DND-41 (cell line): ENCODE measurements around the gene VWCE.
"Not testable (repeated sequence)": the region's sequence is repeated elsewhere in the genome, so short reads cannot be mapped to it uniquely, and the experiment has no call there.

Experiments
- ATAC-seq: fragments of 200-7000 bp; cut with Tn5 transposase; 3 replicates; pipeline ENCODE4 v1.9.1; 2021; ENCODE audit warnings: low read depth; ENCODE audit not compliant: insufficient read depth
- DNase-seq: peaks from one replicate; pipeline ENCODE4 v3.0.0-alpha.2; 2020
- H2AFZ ChIP-seq: 2 replicates; pipeline ENCODE4 v1.6.0; 2012; ENCODE audit warnings: low read depth, low read length
- H3K27ac ChIP-seq: 2 replicates; pipeline ENCODE4 v1.5.1; 2012; ENCODE audit warnings: low read length, inconsistent platforms
- H3K27me3 ChIP-seq: fragments of 200-600 bp; sonication (generic); 2 replicates; pipeline ENCODE4 v1.6.0; 2012; ENCODE audit warnings: low read length, mild to moderate bottlenecking, inconsistent platforms; ENCODE audit not compliant: insufficient read depth, poor library complexity
- H3K36me3 ChIP-seq: 2 replicates; pipeline ENCODE4 v1.5.1; 2012; ENCODE audit warnings: low read length, inconsistent platforms; ENCODE audit not compliant: insufficient read depth
- H3K4me1 ChIP-seq: 2 replicates; pipeline ENCODE4 v1.5.1; 2012; ENCODE audit warnings: mild to moderate bottlenecking, low read length; ENCODE audit not compliant: insufficient read depth
- H3K4me2 ChIP-seq: 2 replicates; pipeline ENCODE4 v1.6.0; 2012; ENCODE audit warnings: mild to moderate bottlenecking, moderate library complexity, low read length, inconsistent platforms; ENCODE audit not compliant: insufficient read depth
- H3K4me3 ChIP-seq, 2 experiments: fragments of 200-600 bp in 1 of 2; shearing (Covaris generic) in 1 of 2; 2 replicates each; pipeline ENCODE4 v1.5.1; 2012 to 2016; ENCODE audit warnings: inconsistent platforms in 2 of 2, low read length in 2 of 2, mild to moderate bottlenecking in 2 of 2, low read depth in 1 of 2, moderate library complexity in 1 of 2
- H3K79me2 ChIP-seq: 2 replicates; pipeline ENCODE4 v1.6.0; 2012; ENCODE audit warnings: low read length, inconsistent platforms; ENCODE audit not compliant: insufficient read depth
- H3K9ac ChIP-seq: 2 replicates; pipeline ENCODE4 v1.6.0; 2012; ENCODE audit warnings: low read depth, mild to moderate bottlenecking, inconsistent platforms, low read length, moderate library complexity
- H3K9me3 ChIP-seq: 2 replicates; pipeline ENCODE4 v1.5.1; 2012; ENCODE audit warnings: low read length, moderate library complexity, mild to moderate bottlenecking, inconsistent platforms; ENCODE audit not compliant: insufficient read depth, severe bottlenecking
- H4K20me1 ChIP-seq: 2 replicates; pipeline ENCODE4 v1.6.0; 2012; ENCODE audit warnings: low read length; ENCODE audit not compliant: insufficient read depth

VWCE gene

GRCh38 chr11:61249201-61249600 lies 45.9 kb downstream of the VWCE start:
- H3K4me1 ChIP-seq, H3K27me3 ChIP-seq, H3K4me3 ChIP-seq, H3K79me2 ChIP-seq, DNase-seq, H3K9me3 ChIP-seq, H3K4me2 ChIP-seq, H4K20me1 ChIP-seq, H3K36me3 ChIP-seq, H2AFZ ChIP-seq, H3K9ac ChIP-seq, H3K27ac ChIP-seq, ATAC-seq: not testable (repeated sequence)

GRCh38 chr11:61248071-61248470 lies 47.0 kb downstream of the VWCE start:
- DNase-seq, H3K27me3 ChIP-seq, H3K9me3 ChIP-seq, H3K36me3 ChIP-seq, H3K79me2 ChIP-seq, ATAC-seq, H3K27ac ChIP-seq, H3K9ac ChIP-seq, H3K4me1 ChIP-seq, H4K20me1 ChIP-seq, H3K4me2 ChIP-seq, H2AFZ ChIP-seq, H3K4me3 ChIP-seq: not testable (repeated sequence)

GRCh38 chr11:61245284-61245964 lies 49.7 kb downstream of the VWCE start:
- not testable (repeated sequence) for H3K4me2 ChIP-seq, H3K4me1 ChIP-seq, H3K27me3 ChIP-seq, H3K79me2 ChIP-seq, H3K9me3 ChIP-seq, ATAC-seq, DNase-seq, H2AFZ ChIP-seq, H3K9ac ChIP-seq, H4K20me1 ChIP-seq, H3K27ac ChIP-seq, H3K36me3 ChIP-seq, H3K4me3 ChIP-seq

- H3K4me3 ChIP-seq, ATAC-seq, H3K79me2 ChIP-seq, H3K4me2 ChIP-seq, H3K4me1 ChIP-seq, DNase-seq, H3K27ac ChIP-seq, H2AFZ ChIP-seq, H3K9me3 ChIP-seq, H3K36me3 ChIP-seq, H3K9ac ChIP-seq, H4K20me1 ChIP-seq, H3K27me3 ChIP-seq: not testable (repeated sequence)
These were observed 53.6 kb downstream of the VWCE start for GRCh38 chr11:61241526-61241925.

- H2AFZ ChIP-seq, H3K4me2 ChIP-seq, H3K4me3 ChIP-seq, H4K20me1 ChIP-seq, H3K27ac ChIP-seq, ATAC-seq, H3K27me3 ChIP-seq, H3K9ac ChIP-seq, H3K4me1 ChIP-seq, H3K79me2 ChIP-seq, DNase-seq, H3K36me3 ChIP-seq, H3K9me3 ChIP-seq: not testable (repeated sequence)
These were observed 54.2 kb downstream of the VWCE start, which contains the start of gene PGA5 for GRCh38 chr11:61240875-61241274. Gene PGA5, plus strand, starts transcription at chr11:61241175. Its CDS starts 52 bp downstream, at chr11:61241227.

GRCh38 chr11:61240288-61240687 lies 54.8 kb downstream of the VWCE start:
- not testable (repeated sequence) for H3K27me3 ChIP-seq, H3K9me3 ChIP-seq, H3K4me3 ChIP-seq, H4K20me1 ChIP-seq, H3K4me1 ChIP-seq, H3K36me3 ChIP-seq, DNase-seq, H3K9ac ChIP-seq, ATAC-seq, H3K79me2 ChIP-seq, H2AFZ ChIP-seq, H3K27ac ChIP-seq, H3K4me2 ChIP-seq

- not testable (repeated sequence) for H3K4me1 ChIP-seq, H3K9ac ChIP-seq, H3K27me3 ChIP-seq, H4K20me1 ChIP-seq, ATAC-seq, H3K27ac ChIP-seq, H3K4me3 ChIP-seq, H3K79me2 ChIP-seq, H3K36me3 ChIP-seq, DNase-seq, H3K4me2 ChIP-seq, H3K9me3 ChIP-seq, H2AFZ ChIP-seq
These were observed 58.0 kb downstream of the VWCE start for GRCh38 chr11:61237130-61237529.

GRCh38 chr11:61232548-61233145 lies 62.5 kb downstream of the VWCE start:
- not testable (repeated sequence) for H2AFZ ChIP-seq, H3K4me2 ChIP-seq, H3K9ac ChIP-seq, H3K4me1 ChIP-seq, H3K36me3 ChIP-seq, H4K20me1 ChIP-seq, ATAC-seq, H3K27ac ChIP-seq, H3K9me3 ChIP-seq, H3K4me3 ChIP-seq, DNase-seq, H3K27me3 ChIP-seq, H3K79me2 ChIP-seq
